ENCODE measurements around the gene MTMR10.

GRCh38 chr15:30941520-30941919 lies 49.9 kb downstream of the MTMR10 start:
- TF ChIP-seq CTCF (IDR thresholded peaks at IDR 0.05) = no peak
- no peak for TF ChIP-seq POLR2A (IDR thresholded peaks at IDR 0.05)
- TF ChIP-seq POLR2AphosphoS5 (IDR thresholded peaks at IDR 0.05) = no peak
- TF ChIP-seq EP300 (IDR thresholded peaks at IDR 0.05) = no peak

Data from suprapubic skin (tissue), 4 donors.